Measurements from ENCODE around the gene SPTBN1. TPM values are rescaled to one million over a fixed set of nuclear protein-coding genes. Genes with fewer than 3 reads are reported as not detected.
A peak's percentile ranks its signal among the peaks of the same experiment; 100 is the strongest.

Gene SPTBN1
- total and polyA plus RNA-seq, 2 donors (not counting 3 experiments of a cell fraction or from before 2014, with no cell fraction given) = 63.3 to 320 TPM

DNA sequence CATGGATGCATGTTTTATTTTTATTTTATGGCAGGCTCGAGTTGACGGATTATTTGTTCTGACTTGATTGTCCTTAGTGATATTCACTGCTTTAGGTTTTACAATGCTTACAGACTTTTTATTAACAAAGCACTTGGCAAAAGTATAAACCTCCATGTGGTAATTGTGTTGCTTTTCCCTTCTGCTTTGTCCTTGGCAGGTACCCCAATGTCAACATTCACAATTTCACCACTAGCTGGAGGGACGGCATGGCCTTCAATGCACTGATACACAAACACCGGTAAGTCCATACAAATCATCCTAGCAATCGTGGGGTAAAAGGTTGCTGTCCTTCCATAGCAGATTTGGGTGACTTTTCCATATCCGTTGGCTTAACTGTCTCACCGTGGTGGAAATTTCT lies 161.3 kb downstream of the SPTBN1 start:
- Histone ChIP-seq H3K9me1 (replicated peaks; ENCODE audit: control insufficient read depth, extremely low read depth, insufficient read depth, low read length) (no peaks in the 10 kb centered on the region), H3K4me2 (ENCODE audit: insufficient read depth, low read length) (no peak overlapping the region), H3K79me2 (ENCODE audit: control insufficient read depth, insufficient read depth, low read length) (peaks cover 38% of the 10 kb centered on the region), H3K4me3 (replicated peaks in 1 of 3; ENCODE audit: insufficient read depth in 1 of 3, low read depth in 1 of 3, low read length in 3 of 3) (no peak overlapping the region), H3K9me3 (replicated peaks; ENCODE audit: control insufficient read depth, insufficient read depth, low read length) (no peaks in the 10 kb centered on the region), H3K27me3 (ENCODE audit: control insufficient read depth in 2 of 2, insufficient read depth in 2 of 2, low read length in 2 of 2) (no peaks in the 10 kb centered on the region), H3K9ac (replicated peaks; ENCODE audit: extremely low read depth, insufficient read depth, low read length) (no peak overlapping the region), H3K4me1 (ENCODE audit: control insufficient read depth, extremely low read depth, insufficient read depth, low read length) (peaks cover 36% of the 10 kb centered on the region), H3K27ac (ENCODE audit: insufficient read depth, low read depth, low read length) (no peak overlapping the region), H4K20me1 (replicated peaks; ENCODE audit: control insufficient read depth, extremely low read depth, insufficient read depth, low read length) (no peaks in the 10 kb centered on the region), H3K36me3 (ENCODE audit: control insufficient read depth in 2 of 2, extremely low read depth in 1 of 2, insufficient read depth in 2 of 2, low read length in 2 of 2) (peaks cover 29 to 35% of the 10 kb centered on the region in 2 experiments), H2AFZ (ENCODE audit: low read depth, low read length) (no peak overlapping the region)
- intact Hi-C loops (cut with micrococcal nuclease) (loop anchor here (10.0 kb wide), 1 partner anchor 413 kb away; no protein-coding TSS in a partner anchor), dilution Hi-C loops (cut with MboI; ENCODE audit: extremely low pct_ligation_motif_present, low sequenced_read_pairs) (no loop called here)
- DNase-seq (ENCODE audit: low read depth, low spot score) = no peak
- no peak for FAIRE-seq
- CTCF ChIA-PET = interaction anchor here (1.4 to 1.9 kb wide), 5 partner anchors 9 to 95 kb away, joined by 4 to 6 read pairs (median 5); no protein-coding TSS in a partner anchor
- TF ChIP-seq, protein P1, sequence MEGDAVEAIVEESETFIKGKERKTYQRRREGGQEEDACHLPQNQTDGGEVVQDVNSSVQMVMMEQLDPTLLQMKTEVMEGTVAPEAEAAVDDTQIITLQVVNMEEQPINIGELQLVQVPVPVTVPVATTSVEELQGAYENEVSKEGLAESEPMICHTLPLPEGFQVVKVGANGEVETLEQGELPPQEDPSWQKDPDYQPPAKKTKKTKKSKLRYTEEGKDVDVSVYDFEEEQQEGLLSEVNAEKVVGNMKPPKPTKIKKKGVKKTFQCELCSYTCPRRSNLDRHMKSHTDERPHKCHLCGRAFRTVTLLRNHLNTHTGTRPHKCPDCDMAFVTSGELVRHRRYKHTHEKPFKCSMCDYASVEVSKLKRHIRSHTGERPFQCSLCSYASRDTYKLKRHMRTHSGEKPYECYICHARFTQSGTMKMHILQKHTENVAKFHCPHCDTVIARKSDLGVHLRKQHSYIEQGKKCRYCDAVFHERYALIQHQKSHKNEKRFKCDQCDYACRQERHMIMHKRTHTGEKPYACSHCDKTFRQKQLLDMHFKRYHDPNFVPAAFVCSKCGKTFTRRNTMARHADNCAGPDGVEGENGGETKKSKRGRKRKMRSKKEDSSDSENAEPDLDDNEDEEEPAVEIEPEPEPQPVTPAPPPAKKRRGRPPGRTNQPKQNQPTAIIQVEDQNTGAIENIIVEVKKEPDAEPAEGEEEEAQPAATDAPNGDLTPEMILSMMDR (IDR thresholded peaks at IDR 0.05; ENCODE audit: extremely low read depth in 1 of 2, insufficient read depth in 1 of 2, low read depth in 1 of 2, low read length in 2 of 2) = no peak
- BruUV-seq (replicated peaks) = no TSS peak
- POLR2A ChIA-PET = no interaction called here

DNA sequence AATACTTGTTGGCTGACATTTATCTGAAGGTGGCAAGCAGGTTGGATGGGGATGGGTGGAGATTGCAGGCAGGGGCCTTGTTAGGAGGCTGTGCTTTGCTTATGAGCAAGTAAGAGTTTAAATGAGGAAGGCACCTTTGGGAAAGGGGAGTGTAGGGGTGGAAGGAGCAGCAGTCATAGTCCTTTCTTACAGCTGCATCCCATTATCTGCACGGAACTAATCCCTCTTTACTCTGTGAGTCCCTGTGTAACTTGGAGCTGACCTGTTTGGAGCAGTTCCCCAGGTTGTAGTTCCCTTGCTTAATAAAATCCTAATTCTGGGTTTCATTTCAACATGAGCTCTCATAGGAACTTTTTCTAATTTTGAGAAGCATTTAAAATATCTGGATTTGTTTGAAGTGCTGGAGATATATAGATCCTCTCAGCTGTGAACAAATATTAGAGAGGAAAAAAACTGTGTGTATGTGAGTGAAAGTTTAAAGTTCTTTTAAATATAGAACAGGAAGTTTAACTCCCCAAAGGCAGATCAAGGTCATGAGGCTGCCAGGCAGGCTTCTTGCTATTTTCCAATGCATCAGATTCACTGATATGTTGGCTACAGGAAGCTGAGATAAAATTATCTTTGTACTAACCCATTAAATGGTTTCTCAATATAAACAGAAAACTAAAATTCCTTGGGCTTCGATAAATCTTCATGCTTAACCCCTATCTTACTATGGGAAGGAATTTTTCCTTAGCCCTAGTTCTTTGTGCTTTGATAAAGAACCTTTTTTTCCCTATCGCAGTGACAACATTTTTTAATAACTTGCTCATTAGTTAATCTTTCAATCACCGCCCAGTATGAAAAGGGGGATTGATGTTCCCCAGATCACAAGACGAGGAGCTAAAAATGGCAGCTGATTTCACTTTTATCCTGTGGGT lies 162.8 kb downstream of the SPTBN1 start:
- TF ChIP-seq JUN (IDR thresholded peaks at IDR 0.05; ENCODE audit: borderline replicate concordance, insufficient read depth, insufficient read length, low read depth) (no peak), GATA2 (IDR thresholded peaks at IDR 0.05; ENCODE audit: insufficient read depth, insufficient read length, low read depth, low read length) (no peak), POLR2AphosphoS5 (IDR thresholded peaks at IDR 0.05; ENCODE audit: insufficient read depth, low read depth, low read length) (no peak), POLR2A (IDR thresholded peaks at IDR 0.05; ENCODE audit: low read depth, low read length) (no peak), MYC (IDR thresholded peaks at IDR 0.05; ENCODE audit: low read depth, low read length) (no peak), FOS (IDR thresholded peaks at IDR 0.05; ENCODE audit: borderline replicate concordance, insufficient read depth, low read length) (no peak), EZH2 (IDR thresholded peaks at IDR 0.05; ENCODE audit: borderline replicate concordance, low read depth, low read length, severe bottlenecking) (no peak)
- TF ChIP-seq, protein P1 (IDR thresholded peaks at IDR 0.05; ENCODE audit: extremely low read depth in 1 of 2, insufficient read depth in 1 of 2, low read depth in 1 of 2, low read length in 2 of 2) = no peak
- TF ChIP-seq, protein P2, sequence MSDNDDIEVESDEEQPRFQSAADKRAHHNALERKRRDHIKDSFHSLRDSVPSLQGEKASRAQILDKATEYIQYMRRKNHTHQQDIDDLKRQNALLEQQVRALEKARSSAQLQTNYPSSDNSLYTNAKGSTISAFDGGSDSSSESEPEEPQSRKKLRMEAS (IDR thresholded peaks at IDR 0.05; ENCODE audit: insufficient read depth, insufficient read length) = no peak
- intact Hi-C loops (cut with micrococcal nuclease) (loop anchor here (10.0 kb wide), 1 partner anchor 414 kb away; no protein-coding TSS in a partner anchor), dilution Hi-C loops (cut with MboI; ENCODE audit: extremely low pct_ligation_motif_present, low sequenced_read_pairs) (no loop called here)
- H3K27me3 ChIP-seq (ENCODE audit: control insufficient read depth in 2 of 2, insufficient read depth in 2 of 2, low read length in 2 of 2) = no peaks in the 10 kb centered on the region
- H3K9me3 ChIP-seq (replicated peaks; ENCODE audit: control insufficient read depth, insufficient read depth, low read length) = no peaks in the 10 kb centered on the region
- ChIA-PET CTCF (interaction anchor here (0.6 to 1.9 kb wide), 4 partner anchors 10 to 823 kb away, joined by 3 to 6 read pairs (median 5); no protein-coding TSS in a partner anchor), POLR2A (interaction anchor here (0.8 kb wide), 1 partner anchor 14 kb away, joined by 3 read pairs; no protein-coding TSS in a partner anchor)
- peaks cover 21% of the 10 kb centered on the region for H3K4me1 ChIP-seq (ENCODE audit: control insufficient read depth, extremely low read depth, insufficient read depth, low read length)
- peak; percentile 68 for FAIRE-seq
- H3K79me2 ChIP-seq (ENCODE audit: control insufficient read depth, insufficient read depth, low read length) = peaks cover 35% of the 10 kb centered on the region
- peak overlapping the region; percentile 41 for H3K4me2 ChIP-seq (ENCODE audit: insufficient read depth, low read length)
- H4K20me1 ChIP-seq (replicated peaks; ENCODE audit: control insufficient read depth, extremely low read depth, insufficient read depth, low read length) = no peaks in the 10 kb centered on the region
- peak; percentile 53 for DNase-seq (ENCODE audit: low read depth, low spot score)
- no peak overlapping the region for H2AFZ ChIP-seq (ENCODE audit: low read depth, low read length)
- H3K9me1 ChIP-seq (replicated peaks; ENCODE audit: control insufficient read depth, extremely low read depth, insufficient read depth, low read length) = no peaks in the 10 kb centered on the region
- no peak overlapping the region for H3K27ac ChIP-seq (ENCODE audit: insufficient read depth, low read depth, low read length)
- BruUV-seq (replicated peaks) = no TSS peak
- H3K9ac ChIP-seq (replicated peaks; ENCODE audit: extremely low read depth, insufficient read depth, low read length) = peak overlapping the region; percentile 21
- H3K4me3 ChIP-seq (replicated peaks in 1 of 3; ENCODE audit: insufficient read depth in 1 of 3, low read depth in 1 of 3, low read length in 3 of 3) = no peak overlapping the region
- peaks cover 40 to 42% of the 10 kb centered on the region in 2 experiments for H3K36me3 ChIP-seq (ENCODE audit: control insufficient read depth in 2 of 2, extremely low read depth in 1 of 2, insufficient read depth in 2 of 2, low read length in 2 of 2)
